Thyroid gland (tissue), 4 donors: Measurements from ENCODE around the gene VAT1L.

Experiments
- CTCF ChIP-seq, 6 experiments: fragments of 200-600 bp in 3 of 6; fragments of 450-650 bp in 3 of 6; sonication (generic) in 3 of 6; IDR thresholded peaks; one replicate each; pipeline ENCODE4 v1.5.1; 2016 to 2019; ENCODE audit warnings: antibody characterized with exemption in 6 of 6, mild to moderate bottlenecking in 2 of 6, inconsistent platforms in 1 of 6, moderate library complexity in 1 of 6
- POLR2A ChIP-seq, 2 donors: fragments of 450-650 bp; IDR thresholded peaks; one replicate each; pipeline ENCODE4 v1.6.1; 2017; ENCODE audit warnings: antibody characterized with exemption in 2 of 2, mild to moderate bottlenecking in 2 of 2, moderate library complexity in 1 of 2

- no peak for TF ChIP-seq CTCF (IDR thresholded peaks at IDR 0.05)
- TF ChIP-seq POLR2A (IDR thresholded peaks at IDR 0.05): no peak
These were observed 235.8 kb downstream of the VAT1L start for GRCh38 chr16:78024159-78024558.
